MCF 10A (cell line): ENCODE measurements around the gene RBCK1. TPM values are rescaled to one million over a fixed set of nuclear protein-coding genes. Genes with fewer than 3 reads are reported as not detected.

Experiments used
- BruUV-seq: library from RNA; stranded (reverse); fragments of 400-500 nt; replicated peaks from 2 replicates; lab custom pipeline; 2021; lab: Mats Ljungman, UMichigan
- CTCF ChIA-PET: fragments of 300-600 bp; sonication (Branson Sonifier 250); formaldehyde crosslinking; extraction: SDS; loops from one replicate; lab custom pipeline; 2021; ENCODE audit warnings: antibody characterized with exemption, inconsistent platforms; lab: Yijun Ruan, JAX
- POLR2A ChIA-PET: fragments of 300-600, 350-650 bp; sonication (Branson Sonifier 250); formaldehyde crosslinking; extraction: SDS; loops from one replicate; lab custom pipeline; 2020; ENCODE audit warnings: antibody characterized with exemption, inconsistent platforms; lab: Yijun Ruan, JAX
- DNase-seq: peaks from one replicate; pipeline ENCODE4 v3.0.0-alpha.2; 2018; ENCODE audit not compliant: unreplicated experiment
- H3K27ac Mint-ChIP-seq: one replicate; pipeline ENCODE4 v1.8.0; 2022; ENCODE audit warnings: mild to moderate bottlenecking, low read depth, mixed read lengths; ENCODE audit not compliant: unreplicated experiment
- H3K27me3 Mint-ChIP-seq: one replicate; pipeline ENCODE4 v1.8.0; 2022; ENCODE audit warnings: mixed read lengths; ENCODE audit not compliant: insufficient read depth, unreplicated experiment
- H3K36me3 Mint-ChIP-seq: one replicate; pipeline ENCODE4 v1.8.0; 2022; ENCODE audit warnings: mild to moderate bottlenecking, moderate library complexity, mixed read lengths; ENCODE audit not compliant: insufficient read depth, unreplicated experiment
- H3K4me1 Mint-ChIP-seq: one replicate; pipeline ENCODE4 v1.8.0; 2022; ENCODE audit warnings: mixed read lengths; ENCODE audit not compliant: insufficient read depth, unreplicated experiment
- H3K4me3 Mint-ChIP-seq: one replicate; pipeline ENCODE4 v1.8.0; 2022; ENCODE audit warnings: mild to moderate bottlenecking, moderate library complexity, mixed read lengths; ENCODE audit not compliant: unreplicated experiment
- H3K9me3 Mint-ChIP-seq: one replicate; pipeline ENCODE4 v1.8.0; 2022; ENCODE audit warnings: mixed read lengths; ENCODE audit not compliant: unreplicated experiment
- CTCF ChIP-seq: fragments of 200-600 bp; IDR thresholded peaks from one replicate; pipeline ENCODE4 v1.8.0; 2022; ENCODE audit warnings: antibody characterized with exemption, mild to moderate bottlenecking; ENCODE audit not compliant: unreplicated experiment
- intact Hi-C: fragments of 100-400 bp; cut with micrococcal nuclease; formaldehyde crosslinking; loops from 2 replicates; pipeline ENCODE4 v1.14.1; 2022
- total RNA-seq: library from RNA; stranded (reverse); gene quantifications from 2 replicates; pipeline ENCODE4 v1.2.3, GENCODE V29; 2022

RBCK1 gene
- total RNA-seq, 1 experiment from 2014 or later = 353 TPM

DNA sequence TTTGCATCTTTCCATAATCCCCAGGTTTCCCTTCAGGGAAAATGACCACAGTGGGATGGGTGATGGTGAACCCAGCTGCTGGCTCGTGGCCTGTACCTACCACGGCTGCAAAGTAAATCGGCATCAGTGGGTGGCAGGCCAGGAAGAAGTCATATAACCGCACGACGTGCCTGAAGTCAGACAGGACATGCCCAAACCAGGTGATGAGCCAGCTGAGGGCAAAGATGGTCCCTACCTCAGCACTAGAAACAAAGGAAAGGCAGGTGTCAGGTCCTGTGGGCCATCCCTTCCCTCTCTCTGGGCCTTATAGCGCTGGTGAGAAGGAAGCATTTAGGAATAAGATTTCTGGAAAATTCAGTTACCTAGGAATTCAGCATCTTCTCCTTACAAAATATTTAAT, 32.0 kb downstream of the RBCK1 start:
- POLR2A ChIA-PET = interaction anchor here (0.5 kb wide), 1 partner anchor 330 kb away, joined by 4 read pairs; no protein-coding TSS in a partner anchor
- Mint-ChIP-seq H3K36me3 (peaks cover 97% of the 10 kb centered on the region), H3K27me3 (no peaks in the 10 kb centered on the region), H3K4me1 (peaks cover 7% of the 10 kb centered on the region), H3K4me3 (no peak overlapping the region), H3K27ac (no peak overlapping the region), H3K9me3 (no peaks in the 10 kb centered on the region)
- no TSS peak for BruUV-seq
- intact Hi-C loops = no loop called here
- no peak for DNase-seq
- no peak for TF ChIP-seq CTCF
- CTCF ChIA-PET = interaction anchor here (0.7 kb wide), 1 partner anchor 18 kb away, joined by 4 read pairs; no protein-coding TSS in a partner anchor

GRCh38 chr20:440636-441035, 32.5 kb downstream of the RBCK1 start:
- DNase-seq = no peak
- no peaks in the 10 kb centered on the region for H3K9me3 Mint-ChIP-seq
- no peaks in the 10 kb centered on the region for H3K27me3 Mint-ChIP-seq
- POLR2A ChIA-PET = interaction anchor here (0.5 kb wide), 1 partner anchor 329 kb away, joined by 4 read pairs; no protein-coding TSS in a partner anchor
- intact Hi-C loops = no loop called here
- CTCF ChIA-PET = no interaction called here
- H3K27ac Mint-ChIP-seq = no peak overlapping the region
- H3K36me3 Mint-ChIP-seq = peaks cover 97% of the 10 kb centered on the region
- H3K4me3 Mint-ChIP-seq = no peak overlapping the region
- no peak for TF ChIP-seq CTCF
- H3K4me1 Mint-ChIP-seq = peaks cover 11% of the 10 kb centered on the region
- BruUV-seq = no TSS peak

- peaks cover 11% of the 10 kb centered on the region for H3K4me1 Mint-ChIP-seq
- no peak for DNase-seq
- ChIA-PET CTCF (interaction anchor here (0.7 to 2.7 kb wide), 4 partner anchors 11 to 90 kb away, joined by 3 to 15 read pairs (median 6); no protein-coding TSS in a partner anchor), POLR2A (interaction anchor here (2.2 to 8.3 kb wide), 2 partner anchors 11 to 18 kb away, joined by 10 to 44 read pairs; partner anchors contain the start of gene TBC1D20)
- H3K27me3 Mint-ChIP-seq = no peaks in the 10 kb centered on the region
- H3K36me3 Mint-ChIP-seq = peaks cover 93% of the 10 kb centered on the region
- BruUV-seq = no TSS peak
- no peak for TF ChIP-seq CTCF
- H3K4me3 Mint-ChIP-seq = no peak overlapping the region
- H3K9me3 Mint-ChIP-seq = no peaks in the 10 kb centered on the region
- intact Hi-C loops = no loop called here
- no peak overlapping the region for H3K27ac Mint-ChIP-seq
These were observed 35.2 kb downstream of the RBCK1 start for GRCh38 chr20:443223-443775.

DNA sequence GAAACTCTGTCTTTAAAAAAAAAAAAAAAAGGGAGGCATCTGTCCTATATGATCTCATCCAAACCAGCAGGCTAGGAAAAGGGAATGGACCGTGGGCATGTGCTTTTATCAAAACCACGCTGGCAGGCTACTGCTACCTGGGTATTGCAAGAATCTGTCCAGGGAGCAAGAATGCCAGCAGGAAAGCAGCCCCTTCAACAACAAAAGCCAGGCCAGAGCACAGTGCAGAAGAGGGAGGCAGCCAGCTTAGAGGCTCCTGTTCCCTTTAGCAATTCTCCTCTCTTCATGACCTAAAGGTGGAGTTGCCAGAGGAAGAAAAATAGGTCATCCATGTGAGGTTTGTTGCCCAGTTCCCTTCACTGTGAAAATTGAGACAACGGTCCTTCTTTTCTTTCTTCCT, 36.0 kb downstream of the RBCK1 start:
- Mint-ChIP-seq H3K36me3 (peaks cover 86% of the 10 kb centered on the region), H3K27ac (no peak overlapping the region)
- TSS peak; percentile 6 for BruUV-seq

More for the DNA sequence above, 36.0 kb downstream of the RBCK1 start:
- no peak for DNase-seq
- intact Hi-C loops = no loop called here
- no peaks in the 10 kb centered on the region for H3K9me3 Mint-ChIP-seq
- TF ChIP-seq CTCF = no peak
- no peak overlapping the region for H3K4me3 Mint-ChIP-seq
- POLR2A ChIA-PET = interaction anchor here (2.2 to 8.3 kb wide), 2 partner anchors 17 to 61 kb away, joined by 7 to 44 read pairs; partner anchors contain the start of gene TBC1D20
- CTCF ChIA-PET = interaction anchor here (0.7 to 2.7 kb wide), 5 partner anchors 9 to 295 kb away, joined by 3 to 15 read pairs (median 6); no protein-coding TSS in a partner anchor
- peaks cover 11% of the 10 kb centered on the region for H3K4me1 Mint-ChIP-seq
- H3K27me3 Mint-ChIP-seq = no peaks in the 10 kb centered on the region
